GM12891 (cell line): Measurements from ENCODE around the gene INPP5B.

Source experiments
- POLR2A ChIP-seq: IDR thresholded peaks from 2 replicates; pipeline ENCODE4 v1.6.1; 2011; ENCODE audit warnings: low read depth, low read length, control low read depth
- TAF1 ChIP-seq: IDR thresholded peaks from 2 replicates; pipeline ENCODE4 v1.6.1; 2011; ENCODE audit warnings: low read depth, low read length, control low read depth

- TF ChIP-seq POLR2A (no peak), TAF1 (no peak)
Measured at GRCh38 chr1:37839676-37840075, 107.2 kb downstream of the INPP5B start.
